K562 (cell line): ENCODE data around the gene RNF123. TPM values are rescaled to one million over a fixed set of nuclear protein-coding genes. Genes with fewer than 3 reads are reported as not detected.

Experiments used
- ATAC-seq: fragments of 200-7000 bp; cut with Tn5 transposase; 3 replicates; pipeline ENCODE4 v1.9.1; 2020; ENCODE audit warnings: moderate library complexity
- BruUV-seq: library from RNA; stranded (reverse); fragments of 400-500 nt; replicated peaks from 2 replicates; lab custom pipeline; 2021; lab: Mats Ljungman, UMichigan
- CTCF ChIA-PET: fragments of 300-600 bp; formaldehyde crosslinking; extraction: SDS; loops from one replicate; lab custom pipeline; 2021; ENCODE audit warnings: low intra/inter-chr PET ratio; lab: Yijun Ruan, JAX
- POLR2A ChIA-PET: fragments of 300-600, 350-650 bp; sonication (Branson Sonifier 250); formaldehyde crosslinking; extraction: SDS; loops from one replicate; lab custom pipeline; 2021; ENCODE audit warnings: antibody characterized with exemption, inconsistent platforms; lab: Yijun Ruan, JAX
- DNase-seq, 4 experiments: peaks; one replicate each; pipeline versions ENCODE4 v3.0.0 to v3.0.0-alpha.2; 2011 to 2018; ENCODE audit warnings: low spot score in 3 of 4, mixed read lengths in 3 of 4; ENCODE audit errors: extremely low read depth in 1 of 4
- FAIRE-seq: peaks from 2 replicates; lab custom pipeline; 2011; peaks lifted over from hg19 to GRCh38; lab: Jason Lieb, UNC
- H2AFZ ChIP-seq: 2 replicates; pipeline ENCODE4 v1.6.0; 2011; ENCODE audit warnings: low read depth, low read length, control low read depth, inconsistent platforms
- H3K27ac ChIP-seq: fragments of 200-600 bp; 3 replicates; pipeline ENCODE4 v1.8.0; 2011; ENCODE audit warnings: low read depth, mild to moderate bottlenecking, control low read depth, inconsistent platforms, low read length, moderate library complexity, mixed read lengths; ENCODE audit errors: extremely low read depth
- H3K27me3 ChIP-seq, 2 experiments: fragments of 300-600 bp in 1 of 2; 2 replicates in 1 of 2; 3 replicates in 1 of 2; pipeline versions ENCODE4 v1.6.0 to v1.8.0; 2011; ENCODE audit warnings: inconsistent platforms in 2 of 2, low read length in 2 of 2, mild to moderate bottlenecking in 1 of 2, mixed read lengths in 1 of 2, moderate library complexity in 1 of 2; ENCODE audit not compliant: control insufficient read depth in 2 of 2, insufficient read depth in 2 of 2
- H3K36me3 ChIP-seq: fragments of 300-600 bp; 3 replicates; pipeline ENCODE4 v1.8.0; 2011; ENCODE audit warnings: mild to moderate bottlenecking, low read length, inconsistent platforms; ENCODE audit not compliant: control insufficient read depth, insufficient read depth
- H3K4me1 ChIP-seq, 2 experiments: fragments of 200-600 bp in 1 of 2; replicated peaks in 1 of 2; 2 replicates in 1 of 2; 3 replicates in 1 of 2; pipeline versions ENCODE4 v1.5.1 to v1.8.0; 2011; ENCODE audit warnings: inconsistent platforms in 2 of 2, low read length in 2 of 2, mild to moderate bottlenecking in 1 of 2, mixed read lengths in 1 of 2, moderate library complexity in 1 of 2; ENCODE audit not compliant: control insufficient read depth in 2 of 2, insufficient read depth in 2 of 2
- H3K4me2 ChIP-seq: 2 replicates; pipeline ENCODE4 v1.6.1; 2011; ENCODE audit warnings: low read length, control low read depth, inconsistent platforms, mixed read lengths; ENCODE audit not compliant: insufficient read depth
- H3K4me3 ChIP-seq: fragments of 200-600 bp; sonication (generic), shearing (Covaris generic); 2 replicates; pipeline ENCODE4 v1.5.1; 2016; ENCODE audit warnings: control low read depth, inconsistent platforms
- H3K79me2 ChIP-seq: fragments of 200-600 bp; 3 replicates; pipeline ENCODE4 v1.8.0; 2011; ENCODE audit warnings: low read length, inconsistent platforms; ENCODE audit not compliant: control insufficient read depth, insufficient read depth
- H3K9ac ChIP-seq, 2 experiments: 2 replicates each; pipeline versions ENCODE4 v1.6.0 to v1.6.1; 2011; ENCODE audit warnings: low read depth in 2 of 2, low read length in 2 of 2, control low read depth in 1 of 2, inconsistent platforms in 1 of 2, mild to moderate bottlenecking in 1 of 2, mixed read lengths in 1 of 2; ENCODE audit not compliant: insufficient read depth in 1 of 2
- H3K9me1 ChIP-seq: one replicate; pipeline ENCODE4 v1.6.0; 2011; ENCODE audit warnings: inconsistent platforms, mild to moderate bottlenecking, low read length, moderate library complexity; ENCODE audit not compliant: control insufficient read depth, insufficient read depth
- H3K9me3 ChIP-seq: replicated peaks from 2 replicates; pipeline ENCODE4 v1.5.1; 2011; ENCODE audit warnings: low read depth, low read length, inconsistent platforms; ENCODE audit not compliant: control insufficient read depth, insufficient read depth
- H4K20me1 ChIP-seq: replicated peaks from 2 replicates; pipeline ENCODE4 v1.6.1; 2011; ENCODE audit warnings: low read length, inconsistent platforms, mixed read lengths; ENCODE audit not compliant: control insufficient read depth, insufficient read depth
- BACH1 ChIP-seq: fragments of 200-800 bp; sonication (Bioruptor generic); IDR thresholded peaks from 2 replicates; pipeline ENCODE4 v1.6.1; 2016; ENCODE audit warnings: missing genetic modification characterization, missing compliant biosample characterization
- CUX1 ChIP-seq: fragments of 200-800 bp; sonication (Bioruptor generic); IDR thresholded peaks from 2 replicates; pipeline ENCODE4 v1.6.1; 2016; ENCODE audit warnings: missing genetic modification characterization, missing compliant biosample characterization
- EWSR1 ChIP-seq: fragments of 450-650 bp; IDR thresholded peaks from 2 replicates; pipeline ENCODE4 v1.6.1; 2018; ENCODE audit warnings: borderline replicate concordance, mild to moderate bottlenecking, low read depth, moderate library complexity; ENCODE audit not compliant: partially characterized antibody
- MYNN ChIP-seq, 2 experiments: sonication (generic); formaldehyde crosslinking in 1 of 2; IDR thresholded peaks; 2 replicates each; pipeline versions ENCODE4 v1.5.0 to v1.6.1; 2016 to 2020; ENCODE audit warnings: antibody characterized with exemption in 1 of 2, missing genetic modification reagents in 1 of 2
- PHF8 ChIP-seq: fragments of 200-600 bp; sonication (generic); IDR thresholded peaks from 2 replicates; pipeline ENCODE4 v1.6.1; 2012; ENCODE audit warnings: mixed run types, mild to moderate bottlenecking, inconsistent platforms, low read length, moderate library complexity, borderline replicate concordance
- PTTG1 ChIP-seq: fragments of 450-650 bp; IDR thresholded peaks from 2 replicates; pipeline ENCODE4 v1.6.1; 2016; ENCODE audit warnings: low read depth, mild to moderate bottlenecking, missing genetic modification characterization, missing compliant biosample characterization
- ZBTB2 ChIP-seq: fragments of 450-650 bp; IDR thresholded peaks from 2 replicates; pipeline ENCODE4 v1.6.1; 2016; ENCODE audit warnings: antibody characterized with exemption
- ZFP36 ChIP-seq: fragments of 150-350 bp; IDR thresholded peaks from 2 replicates; pipeline ENCODE4 v1.6.1; 2018; ENCODE audit warnings: low read length, low read depth; ENCODE audit not compliant: partially characterized antibody
- ZNF253 ChIP-seq: fragments of 250-450 bp; sonication (Bioruptor Pico); conservative IDR thresholded peaks from 2 replicates; pipeline ENCODE4 v1.6.1; 2021; ENCODE audit warnings: mild to moderate bottlenecking
- ZNF77 ChIP-seq: fragments of 250-450 bp; sonication (Bioruptor Pico); IDR thresholded peaks from 2 replicates; pipeline ENCODE4 v1.5.0; 2020
- WGBS: fragments of 100-300 bp; shearing (Covaris generic); methylation state at CpG from one replicate; pipeline ENCODE4 v1.1.6; 2016; ENCODE audit warnings: low coverage, mixed read lengths; ENCODE audit not compliant: insufficient coverage; ENCODE audit errors: missing lambda C conversion rate; 5-methylcytosine and 5-hydroxymethylcytosine counted together
- in situ Hi-C: fragments of 300-500 bp; cut with MboI; formaldehyde crosslinking; loops from 4 replicates; pipeline ENCODE4 v1.15.0; 2018; ENCODE audit warnings: inconsistent platforms, mixed read lengths
- intact Hi-C: fragments of 100-400 bp; cut with micrococcal nuclease; formaldehyde crosslinking; loops from 2 replicates; pipeline ENCODE4 v1.14.2; 2022
- polyA plus RNA-seq, 8 experiments: library from polyadenylated mRNA; depleted of rRNA in 4 of 8; stranded (reverse) in 5 of 8; unstranded in 3 of 8; fragments of >200 nt; fragmentation: Nextera tagmentation in 2 of 8; fragmentation: Illumina TruSeq in 1 of 8; extraction: Ambion mirVana in 2 of 8; extraction: Trizol in 1 of 8; gene quantifications; 2 replicates each; pipeline versions ENCODE4 v1.2.1 to v1.2.3, GENCODE V29; 2011 to 2014; ENCODE audit warnings: inconsistent platforms in 1 of 8, missing spikeins in 1 of 8
- total RNA-seq, 7 experiments: library from RNA; depleted of rRNA in 6 of 7; stranded (reverse); fragments of >200 nt in 6 of 7; fragmentation: Illumina TruSeq in 2 of 7; extraction: Trizol in 2 of 7; gene quantifications; 2 replicates each; pipeline versions ENCODE4 v1.2.1 to v1.2.3, GENCODE V29; 2011 to 2021; ENCODE audit warnings: low replicate concordance in 1 of 7

Gene RNF123
- total and polyA plus RNA-seq, 9 of the 15 experiments (the other 6 are each of a cell fraction or from before 2014, with no cell fraction given) = 8.7 to 53.1 (median 17.5) TPM

DNA sequence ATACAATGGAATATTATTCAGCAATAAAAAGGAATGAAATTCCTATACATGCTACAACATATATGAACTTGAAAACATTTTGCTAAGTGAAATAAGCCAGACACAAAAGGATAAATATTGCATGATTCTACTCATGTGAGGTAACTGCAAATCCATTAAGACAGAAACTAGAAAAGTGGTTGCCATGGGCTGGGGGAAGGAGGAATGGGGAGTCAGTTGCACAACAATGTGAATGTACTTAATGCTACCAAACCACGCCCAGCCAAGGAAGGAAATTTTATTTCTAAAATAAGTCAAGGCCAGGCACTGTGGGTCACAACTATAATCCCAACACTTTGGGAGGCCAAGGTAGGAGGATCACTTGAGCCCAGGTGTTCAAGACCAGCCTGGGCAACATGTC is 44.2 kb downstream of the RNF123 start (continued):
- no peak for TF ChIP-seq MYNN (IDR thresholded peaks at IDR 0.05)
- no peak for TF ChIP-seq MYNN (CRISPR knock-in tag; IDR thresholded peaks at IDR 0.05)
- TF ChIP-seq ZBTB2 = no peak
- TF ChIP-seq PTTG1 (tag) = no peak
- no peak for TF ChIP-seq EWSR1
- no peak for TF ChIP-seq BACH1

DNA sequence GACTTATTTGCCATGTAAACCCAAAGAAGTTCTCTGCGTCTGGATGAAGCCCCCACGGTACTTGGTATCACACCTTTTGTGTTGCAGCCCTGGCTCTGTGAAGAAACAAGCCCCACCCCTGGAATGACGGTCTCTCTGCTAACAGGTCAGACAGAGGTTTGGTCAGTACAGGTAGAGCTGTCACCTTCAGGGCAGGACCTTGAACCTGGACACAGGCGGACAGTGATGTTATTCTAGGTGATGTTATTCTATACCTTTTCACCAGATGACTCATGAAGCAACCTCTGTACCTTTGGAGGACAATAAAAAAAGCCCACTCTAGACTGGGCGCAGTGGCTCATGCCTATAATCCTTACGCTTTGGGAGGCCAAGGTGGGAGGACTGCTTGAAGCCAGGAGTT is 45.4 kb downstream of the RNF123 start:
- DNase-seq (no peak), ATAC-seq (no peak), FAIRE-seq (no peak)
- in situ Hi-C loops (no loop called here), intact Hi-C loops (no loop called here)
- H3K4me1 ChIP-seq = no peaks in the 10 kb centered on the region; a peak in 1 of 5 replicates
- no peaks in the 10 kb centered on the region; the same call in 1 of the 3 replicates for H3K79me2 ChIP-seq
- H3K36me3 ChIP-seq = peaks cover 69% of the 10 kb centered on the region
- 90% methylated on average over 6 of the region's 6 CpGs for WGBS
- ChIA-PET POLR2A (interaction anchor here (0.5 to 1.4 kb wide), 4 partner anchors 10 to 211 kb away, joined by 3 to 6 read pairs (median 4); partner anchors contain the start of gene GMPPB), CTCF (no interaction called here)
- H3K9me3 ChIP-seq = no peaks in the 10 kb centered on the region
- no peaks in the 10 kb centered on the region for H3K27me3 ChIP-seq
- H4K20me1 ChIP-seq = no peaks in the 10 kb centered on the region
- H3K4me2 ChIP-seq = no peak overlapping the region
- BruUV-seq = no TSS peak
- no peak overlapping the region for H3K27ac ChIP-seq
- TF ChIP-seq ZNF77 (CRISPR knock-in tag) (no peak), ZNF253 (CRISPR knock-in tag) (no peak), PHF8 (no peak), CUX1 (CRISPR knock-in tag) (no peak), ZFP36 (no peak)
- H3K4me3 ChIP-seq = no peak overlapping the region
- H3K9ac ChIP-seq = no peak overlapping the region
- H3K9me1 ChIP-seq = no peaks in the 10 kb centered on the region
- H2AFZ ChIP-seq = no peak overlapping the region
